GM12891 (cell line): ENCODE data around the gene CLCN7.

ENCODE experiments used
- PAX5 ChIP-seq: IDR thresholded peaks from 2 replicates; pipeline ENCODE4 v1.6.1; 2011; ENCODE audit warnings: low read length, moderate library complexity, mild to moderate bottlenecking; ENCODE audit not compliant: insufficient read depth, severe bottlenecking
- POLR2A ChIP-seq: IDR thresholded peaks from 2 replicates; pipeline ENCODE4 v1.6.1; 2011; ENCODE audit warnings: low read depth, low read length, control low read depth
- POLR2AphosphoS5 ChIP-seq: IDR thresholded peaks from 2 replicates; pipeline ENCODE4 v1.6.1; 2011; ENCODE audit warnings: low read depth, low read length, control low read depth

DNA sequence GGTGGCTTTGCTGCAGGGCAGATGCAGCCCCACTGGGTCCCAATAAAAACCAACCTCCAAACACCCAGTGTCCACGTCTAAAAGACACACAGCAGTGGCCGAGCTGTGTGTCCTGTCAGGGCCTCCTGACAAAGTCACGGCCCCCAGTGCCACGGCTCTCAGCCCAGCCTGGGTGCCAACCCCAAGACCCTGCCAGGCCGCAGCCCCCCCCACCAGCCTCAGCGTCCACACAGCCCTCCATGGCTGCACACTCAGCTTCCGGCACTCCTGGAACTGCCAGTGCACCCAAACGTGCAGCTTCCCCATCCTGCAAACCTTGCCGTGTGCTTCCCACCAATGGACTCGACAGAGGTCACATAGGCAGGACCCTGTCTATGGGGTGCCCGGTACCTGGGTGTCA lies 26.9 kb downstream of the CLCN7 start:
- no peak for TF ChIP-seq POLR2AphosphoS5
- no peak for TF ChIP-seq POLR2A
- no peak for TF ChIP-seq PAX5
